ENCODE results near the gene SLC46A3. TPM values are rescaled to one million over a fixed set of nuclear protein-coding genes. Genes with fewer than 3 reads are reported as not detected.
"Not testable (repeated sequence)": the region's sequence is repeated elsewhere in the genome, so short reads cannot be mapped to it uniquely, and the experiment has no call there.

Gene SLC46A3
- total and polyA plus RNA-seq, 4 donors = 6.7 to 15.1 (median 8.5) TPM

DNA sequence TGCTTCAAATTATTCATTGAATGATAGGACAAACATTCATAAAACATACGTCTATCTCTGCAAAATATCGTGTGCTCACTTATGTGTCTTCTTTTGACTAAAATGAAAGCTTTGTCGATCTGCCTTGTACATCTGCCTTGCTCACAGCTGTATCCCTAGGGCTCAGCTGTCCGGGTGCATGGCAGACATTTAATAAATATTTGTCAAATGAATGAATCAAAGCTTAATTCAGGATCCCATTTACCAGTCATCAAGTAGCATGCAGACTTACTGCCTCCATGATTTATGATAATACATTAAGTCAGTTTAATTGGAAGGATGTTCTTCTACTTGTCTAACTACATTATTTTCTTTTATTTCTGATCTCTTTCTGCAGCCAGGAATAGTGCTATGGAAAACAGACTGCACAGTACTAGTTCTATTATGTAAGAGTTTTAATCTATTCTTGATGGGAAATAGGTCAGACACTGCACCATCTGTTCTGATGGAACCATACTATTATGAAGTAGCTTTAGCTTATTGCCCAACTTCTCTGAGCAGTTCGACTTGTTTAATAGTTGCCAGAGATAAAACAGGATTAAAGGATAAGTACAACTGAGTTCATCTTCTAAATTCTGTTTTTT lies 13.2 kb downstream of the SLC46A3 start:
- 86 to 87% methylated on average over 5 of the region's 5 CpGs for WGBS, 2 donors
- intact Hi-C loops (cut with DNase I) = no loop called here
- ATAC-seq (ENCODE audit: low FRiP score) (no peak), DNase-seq (no peak)
- Histone ChIP-seq H3K4me1 (ENCODE audit: control insufficient read depth in 1 of 2, insufficient read depth in 2 of 2, low read length in 2 of 2) (no peaks in the 10 kb centered on the region), H3K36me3 (ENCODE audit: control insufficient read depth in 1 of 2, insufficient read depth in 2 of 2, low read length in 1 of 2) (no peaks in the 10 kb centered on the region), H3K9me3 (ENCODE audit: control insufficient read depth, low read length) (no peaks in the 10 kb centered on the region), H3K27ac (ENCODE audit: low read depth in 1 of 2, low read length in 2 of 2) (no peak overlapping the region), H3K27me3 (ENCODE audit: control insufficient read depth in 1 of 2, insufficient read depth in 2 of 2, low read length in 1 of 2) (no peaks in the 10 kb centered on the region), H3K4me3 (ENCODE audit: low read length in 2 of 2) (no peak overlapping the region)

DNA sequence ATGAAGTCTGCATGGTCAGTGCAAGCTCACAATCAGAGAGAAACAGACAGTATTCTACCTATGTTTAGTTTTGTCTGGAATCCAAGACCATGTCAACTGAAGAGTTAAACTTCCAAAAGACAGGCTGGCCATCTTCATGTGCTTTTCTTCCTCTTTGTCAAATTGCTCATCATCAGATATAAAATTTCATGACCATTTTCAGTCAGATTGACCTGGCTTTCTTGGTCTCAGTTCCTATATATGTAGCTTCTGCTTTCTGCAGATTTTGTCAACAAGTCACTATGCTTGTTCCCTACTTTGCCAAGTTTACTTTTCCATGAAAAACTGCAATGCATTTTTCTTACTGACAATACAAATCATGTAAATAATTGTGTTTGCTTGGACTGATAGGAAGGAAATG lies 13.9 kb downstream of the SLC46A3 start:
- ATAC-seq (ENCODE audit: low FRiP score) (no peak), DNase-seq (no peak)
- Histone ChIP-seq H3K9me3 (ENCODE audit: control insufficient read depth, low read length) (no peaks in the 10 kb centered on the region), H3K36me3 (ENCODE audit: control insufficient read depth in 1 of 2, insufficient read depth in 2 of 2, low read length in 1 of 2) (no peaks in the 10 kb centered on the region), H3K27me3 (ENCODE audit: control insufficient read depth in 1 of 2, insufficient read depth in 2 of 2, low read length in 1 of 2) (no peaks in the 10 kb centered on the region), H3K4me3 (ENCODE audit: low read length in 2 of 2) (no peak overlapping the region), H3K4me1 (ENCODE audit: control insufficient read depth in 1 of 2, insufficient read depth in 2 of 2, low read length in 2 of 2) (no peaks in the 10 kb centered on the region), H3K27ac (ENCODE audit: low read depth in 1 of 2, low read length in 2 of 2) (no peak overlapping the region)
- intact Hi-C loops (cut with DNase I) = no loop called here

DNA sequence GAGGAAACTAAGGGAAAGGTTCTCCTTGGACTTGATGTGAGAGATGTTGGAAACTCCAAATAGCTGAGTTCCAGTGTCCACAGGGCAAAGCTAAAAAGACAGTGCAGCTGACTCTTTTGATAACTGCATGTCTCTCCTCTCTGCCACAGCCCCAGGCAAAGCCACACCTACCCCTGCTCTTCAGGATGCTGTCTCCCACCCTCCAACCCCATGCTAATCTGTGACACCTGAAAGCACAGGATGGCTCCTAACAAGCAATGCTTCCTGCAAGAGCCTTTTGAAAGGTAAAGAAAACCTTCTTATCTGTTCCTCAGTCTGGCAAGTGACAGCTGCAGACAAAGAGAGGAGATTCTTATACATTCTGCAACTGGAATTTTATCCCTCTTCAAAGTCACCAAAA lies 14.5 kb downstream of the SLC46A3 start:
- intact Hi-C loops (cut with DNase I) = no loop called here
- no peak for DNase-seq
- no peak for ATAC-seq (ENCODE audit: low FRiP score)

DNA sequence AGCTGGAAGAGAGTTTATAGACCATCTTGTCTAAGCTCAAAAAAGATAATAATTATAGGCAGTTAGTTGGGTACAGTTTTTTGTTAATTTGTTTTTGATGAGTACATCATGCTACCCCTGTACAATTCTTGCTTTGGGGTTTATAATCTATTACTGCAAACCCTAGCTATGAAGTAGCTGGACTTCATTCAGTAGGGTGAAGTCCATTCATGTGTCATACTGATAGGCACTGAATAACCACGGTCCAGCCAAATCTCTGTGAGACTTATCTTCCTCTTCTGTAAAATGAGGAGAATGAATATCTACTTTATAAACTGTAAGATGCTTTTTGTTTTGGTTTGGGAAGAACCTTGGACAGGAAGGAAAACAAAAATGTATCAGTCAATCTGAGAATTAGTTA lies 19.5 kb downstream of the SLC46A3 start:
- no peaks in the 10 kb centered on the region for H3K27me3 ChIP-seq (ENCODE audit: control insufficient read depth in 1 of 2, insufficient read depth in 2 of 2, low read length in 1 of 2)
- no peak overlapping the region for H3K4me3 ChIP-seq (ENCODE audit: low read length in 2 of 2)
- H3K4me1 ChIP-seq (ENCODE audit: control insufficient read depth in 1 of 2, insufficient read depth in 2 of 2, low read length in 2 of 2) = no peaks in the 10 kb centered on the region
- intact Hi-C loops (cut with DNase I) = no loop called here
- ATAC-seq (ENCODE audit: low FRiP score) (no peak), DNase-seq (no peak)
- no peak overlapping the region for H3K27ac ChIP-seq (ENCODE audit: low read depth in 1 of 2, low read length in 2 of 2)
- H3K9me3 ChIP-seq (ENCODE audit: control insufficient read depth, low read length) = no peaks in the 10 kb centered on the region
- H3K36me3 ChIP-seq (ENCODE audit: control insufficient read depth in 1 of 2, insufficient read depth in 2 of 2, low read length in 1 of 2) = peaks cover 0 to 2% of the 10 kb centered on the region in 2 donors
- 80 to 87% methylated on average over 1 of the region's 1 CpG for WGBS, 2 donors

More for the DNA sequence above, 14.5 kb downstream of the SLC46A3 start:
- Histone ChIP-seq H3K27me3 (ENCODE audit: control insufficient read depth in 1 of 2, insufficient read depth in 2 of 2, low read length in 1 of 2) (no peaks in the 10 kb centered on the region), H3K9me3 (ENCODE audit: control insufficient read depth, low read length) (no peaks in the 10 kb centered on the region), H3K4me3 (ENCODE audit: low read length in 2 of 2) (no peak overlapping the region), H3K4me1 (ENCODE audit: control insufficient read depth in 1 of 2, insufficient read depth in 2 of 2, low read length in 2 of 2) (no peaks in the 10 kb centered on the region), H3K36me3 (ENCODE audit: control insufficient read depth in 1 of 2, insufficient read depth in 2 of 2, low read length in 1 of 2) (no peaks in the 10 kb centered on the region), H3K27ac (ENCODE audit: low read depth in 1 of 2, low read length in 2 of 2) (no peak overlapping the region)

DNA sequence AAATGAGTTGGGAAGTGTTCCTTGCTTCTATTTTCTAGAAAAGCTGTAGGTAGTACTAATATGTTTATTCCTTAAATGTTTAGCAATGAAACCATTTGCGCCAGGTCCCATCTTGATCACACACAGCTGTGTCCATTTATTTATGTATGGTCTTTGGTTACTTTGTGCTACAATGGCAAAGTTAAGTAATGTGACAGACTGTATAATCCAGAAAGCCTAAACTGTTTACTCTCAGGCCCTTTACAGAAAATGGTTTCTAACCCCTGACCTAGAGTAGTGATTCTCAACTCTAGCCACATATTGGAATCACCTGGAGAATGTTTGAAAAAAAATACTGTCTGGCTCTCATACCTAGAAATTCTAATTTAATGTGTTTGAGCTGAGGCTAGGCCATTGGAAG lies 21.3 kb downstream of the SLC46A3 start:
- ATAC-seq (ENCODE audit: low FRiP score) (no peak), DNase-seq (no peak)
- H3K9me3 ChIP-seq (ENCODE audit: control insufficient read depth, low read length) = no peaks in the 10 kb centered on the region
- intact Hi-C loops (cut with DNase I) = no loop called here
- no peak overlapping the region for H3K4me3 ChIP-seq (ENCODE audit: low read length in 2 of 2)
- H3K4me1 ChIP-seq (ENCODE audit: control insufficient read depth in 1 of 2, insufficient read depth in 2 of 2, low read length in 2 of 2) = no peaks in the 10 kb centered on the region
- 98 to 100% methylated on average over 1 of the region's 1 CpG for WGBS, 2 donors
- H3K27ac ChIP-seq (ENCODE audit: low read depth in 1 of 2, low read length in 2 of 2) = no peak overlapping the region
- H3K36me3 ChIP-seq (ENCODE audit: control insufficient read depth in 1 of 2, insufficient read depth in 2 of 2, low read length in 1 of 2) = peaks cover 0 to 2% of the 10 kb centered on the region in 2 donors
- no peaks in the 10 kb centered on the region for H3K27me3 ChIP-seq (ENCODE audit: control insufficient read depth in 1 of 2, insufficient read depth in 2 of 2, low read length in 1 of 2)

DNA sequence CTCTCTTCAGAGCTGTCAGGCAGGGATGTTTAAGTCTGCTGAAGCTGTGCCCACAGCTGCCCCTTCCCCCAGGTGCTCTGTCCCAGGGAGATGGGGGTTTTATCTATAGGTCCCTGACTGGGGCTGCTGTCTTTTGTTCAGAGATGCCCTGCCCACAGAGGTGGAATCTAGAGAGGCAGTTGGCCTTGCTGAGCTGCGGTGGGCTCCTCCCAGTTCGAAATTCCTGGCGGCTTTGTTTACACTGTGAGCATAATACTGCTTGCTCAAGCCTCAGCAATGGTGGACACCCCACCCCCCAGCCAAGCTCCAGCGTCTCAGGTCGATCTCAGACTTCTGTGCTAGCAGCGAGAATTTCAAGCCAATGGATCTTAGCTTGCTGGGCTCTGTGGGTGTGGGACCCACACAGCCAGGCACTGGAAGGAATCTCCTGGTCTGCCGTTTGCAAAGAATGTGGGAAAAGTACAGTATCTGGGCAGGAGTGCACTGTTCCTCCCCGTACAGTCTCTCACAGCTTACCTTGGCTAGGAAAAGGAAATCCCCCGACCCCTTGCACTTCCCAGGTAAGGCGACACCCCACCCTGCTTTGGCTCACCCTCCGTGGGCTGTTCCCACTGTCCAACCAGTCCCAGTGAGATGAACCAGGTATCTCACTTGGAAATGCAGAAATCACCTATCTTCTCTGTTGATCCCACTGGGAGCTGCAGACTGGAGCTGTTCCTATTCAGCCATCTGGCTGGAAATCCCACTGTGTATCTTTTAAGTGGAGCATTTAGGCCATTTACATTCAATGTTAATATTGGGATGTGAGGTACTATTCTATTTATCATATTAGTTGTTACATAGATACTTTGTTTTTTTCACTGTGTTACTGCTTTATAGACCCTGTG lies 24.9 kb downstream of the SLC46A3 start:
- H3K27me3 ChIP-seq (ENCODE audit: control insufficient read depth in 1 of 2, insufficient read depth in 2 of 2, low read length in 1 of 2); H3K9me3 ChIP-seq (ENCODE audit: control insufficient read depth, low read length); ATAC-seq (ENCODE audit: low FRiP score); H3K27ac ChIP-seq (ENCODE audit: low read depth in 1 of 2, low read length in 2 of 2); H3K36me3 ChIP-seq (ENCODE audit: control insufficient read depth in 1 of 2, insufficient read depth in 2 of 2, low read length in 1 of 2); intact Hi-C loops (cut with DNase I); H3K4me1 ChIP-seq (ENCODE audit: control insufficient read depth in 1 of 2, insufficient read depth in 2 of 2, low read length in 2 of 2); DNase-seq; H3K4me3 ChIP-seq (ENCODE audit: low read length in 2 of 2): not testable (repeated sequence)
- WGBS, 2 donors = 53 to 57% methylated on average over 11 of the region's 11 CpGs

DNA sequence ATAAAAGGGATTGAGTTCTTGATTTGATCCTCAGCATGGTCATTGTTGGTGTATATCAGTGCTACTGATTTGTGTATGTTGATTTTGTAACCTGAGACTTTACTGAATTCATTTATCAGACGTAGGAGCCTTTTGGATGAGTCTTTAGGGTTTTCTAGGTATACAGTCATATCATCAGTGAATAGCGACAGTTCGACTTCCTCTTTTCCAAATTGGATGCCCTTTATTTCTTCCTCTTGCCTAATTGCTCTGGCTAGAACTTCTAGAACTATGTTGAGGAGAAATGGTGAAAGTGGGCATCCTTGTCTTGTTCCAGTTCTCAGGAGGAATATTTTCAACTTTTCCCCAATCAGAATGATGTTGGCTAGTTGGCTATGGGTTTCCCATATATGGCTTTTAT lies 32.9 kb downstream of the SLC46A3 start:
- intact Hi-C loops (cut with DNase I) = loop anchor here in 1 of 2 donors (10.0 kb wide), 1 partner anchor 679 kb away; no protein-coding TSS in a partner anchor
- Histone ChIP-seq H3K9me3 (ENCODE audit: control insufficient read depth, low read length) (no peaks in the 10 kb centered on the region), H3K27me3 (ENCODE audit: control insufficient read depth in 1 of 2, insufficient read depth in 2 of 2, low read length in 1 of 2) (no peaks in the 10 kb centered on the region), H3K4me3 (ENCODE audit: low read length in 2 of 2) (no peak overlapping the region), H3K4me1 (ENCODE audit: control insufficient read depth in 1 of 2, insufficient read depth in 2 of 2, low read length in 2 of 2) (no peaks in the 10 kb centered on the region), H3K27ac (ENCODE audit: low read depth in 1 of 2, low read length in 2 of 2) (no peak overlapping the region), H3K36me3 (ENCODE audit: control insufficient read depth in 1 of 2, insufficient read depth in 2 of 2, low read length in 1 of 2) (no peaks in the 10 kb centered on the region)
- DNase-seq (no peak), ATAC-seq (ENCODE audit: low FRiP score) (no peak)
- WGBS, 2 donors = 77% methylated on average over 3 of the region's 3 CpGs

DNA sequence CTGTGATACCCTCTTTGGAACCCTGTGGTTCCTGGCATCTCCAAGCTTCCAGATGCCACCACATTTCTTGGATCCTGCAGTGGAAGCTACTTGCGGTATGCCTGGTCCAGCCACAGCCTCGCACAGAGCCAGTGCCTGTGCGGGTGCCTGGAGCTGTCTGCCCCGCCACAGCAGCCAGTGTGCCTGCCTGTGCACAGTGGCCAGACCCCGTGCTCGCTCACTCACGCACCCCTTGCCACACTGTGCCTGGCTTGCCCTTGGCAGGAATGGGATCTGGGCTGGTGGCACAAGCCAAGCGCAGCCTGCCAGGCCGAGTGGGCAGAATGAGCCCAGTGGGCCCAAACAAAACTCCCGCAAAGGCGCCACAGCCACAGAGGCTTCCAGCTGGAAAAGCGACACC lies 33.7 kb downstream of the SLC46A3 start:
- 85 to 92% methylated on average over 12 of the region's 12 CpGs for WGBS, 2 donors
- H3K9me3 ChIP-seq (ENCODE audit: control insufficient read depth, low read length) = no peaks in the 10 kb centered on the region
- no peak overlapping the region for H3K4me3 ChIP-seq (ENCODE audit: low read length in 2 of 2)
- no peak for ATAC-seq (ENCODE audit: low FRiP score)
- H3K4me1 ChIP-seq (ENCODE audit: control insufficient read depth in 1 of 2, insufficient read depth in 2 of 2, low read length in 2 of 2) = no peaks in the 10 kb centered on the region
- H3K27me3 ChIP-seq (ENCODE audit: control insufficient read depth in 1 of 2, insufficient read depth in 2 of 2, low read length in 1 of 2) = no peaks in the 10 kb centered on the region
- no peak overlapping the region for H3K27ac ChIP-seq (ENCODE audit: low read depth in 1 of 2, low read length in 2 of 2)
- H3K36me3 ChIP-seq (ENCODE audit: control insufficient read depth in 1 of 2, insufficient read depth in 2 of 2, low read length in 1 of 2) = no peaks in the 10 kb centered on the region
- intact Hi-C loops (cut with DNase I) = loop anchor here in 1 of 2 donors (10.0 kb wide), 1 partner anchor 680 kb away; no protein-coding TSS in a partner anchor
- DNase-seq = no peak

DNA sequence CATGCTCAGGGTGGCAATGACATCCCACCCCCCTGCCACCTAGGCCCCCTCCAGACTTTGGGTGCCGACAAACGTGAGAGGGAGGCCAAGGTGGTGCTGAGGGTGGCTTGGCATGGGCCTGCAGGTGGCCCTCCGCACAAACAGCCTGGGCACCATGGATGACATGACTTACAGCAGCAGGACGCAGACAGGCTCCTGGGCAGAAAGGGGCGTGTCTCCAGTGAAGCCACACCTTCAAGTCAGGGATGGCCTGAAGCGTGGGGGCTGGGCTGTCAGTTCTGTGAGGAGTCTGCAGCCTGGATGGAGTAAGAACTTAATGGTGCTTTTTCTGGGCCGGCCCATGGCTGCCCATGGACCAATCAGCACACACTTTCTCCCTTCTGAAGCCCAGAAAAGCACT lies 34.5 kb downstream of the SLC46A3 start:
- peak; percentile 36 for ATAC-seq (ENCODE audit: low FRiP score)
- WGBS, 2 donors = 39 to 46% methylated on average over 7 of the region's 7 CpGs
- H3K27me3 ChIP-seq (ENCODE audit: control insufficient read depth in 1 of 2, insufficient read depth in 2 of 2, low read length in 1 of 2) = no peaks in the 10 kb centered on the region
- intact Hi-C loops (cut with DNase I) = loop anchor here in 1 of 2 donors (10.0 kb wide), 1 partner anchor 681 kb away; no protein-coding TSS in a partner anchor
- H3K4me1 ChIP-seq (ENCODE audit: control insufficient read depth in 1 of 2, insufficient read depth in 2 of 2, low read length in 2 of 2) = no peaks in the 10 kb centered on the region
- H3K27ac ChIP-seq (ENCODE audit: low read depth in 1 of 2, low read length in 2 of 2) = no peak overlapping the region
- no peaks in the 10 kb centered on the region for H3K36me3 ChIP-seq (ENCODE audit: control insufficient read depth in 1 of 2, insufficient read depth in 2 of 2, low read length in 1 of 2)
- H3K4me3 ChIP-seq (ENCODE audit: low read length in 2 of 2) = no peak overlapping the region
- no peak for DNase-seq
- no peaks in the 10 kb centered on the region for H3K9me3 ChIP-seq (ENCODE audit: control insufficient read depth, low read length)

All from aorta (tissue), 5 donors.